NCI-H2196 (cell line): ENCODE results near the gene SFTPA2.
"Not testable (repeated sequence)": the region's sequence is repeated elsewhere in the genome, so short reads cannot be mapped to it uniquely, and the experiment has no call there.

Source experiments
- DNase-seq: peaks from one replicate; lab custom pipeline; 2025; ENCODE audit not compliant: unreplicated experiment; lab: John Stamatoyannopoulos, UW

The SFTPA2 gene

DNA sequence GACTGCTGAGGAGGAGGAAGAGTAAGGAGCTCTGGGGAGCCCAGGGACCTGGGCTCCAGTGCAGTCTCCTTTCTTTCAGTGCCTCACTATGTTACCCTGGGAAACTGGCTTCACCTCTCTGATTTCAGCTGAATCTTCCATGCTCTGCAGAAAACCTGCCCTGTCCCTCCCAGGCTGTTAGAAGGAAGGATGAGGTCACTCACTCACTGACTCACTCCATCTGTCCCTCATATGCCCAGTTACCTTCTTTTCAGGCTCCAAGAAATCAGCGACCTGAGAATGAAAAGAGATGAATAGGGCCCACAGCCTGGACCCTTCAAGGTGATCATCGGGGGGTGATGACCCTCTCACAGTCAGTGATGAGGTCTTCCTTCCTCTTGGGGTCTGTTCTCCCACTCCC, 481 bp downstream of the SFTPA2 start:
- DNase-seq = no peak

DNA sequence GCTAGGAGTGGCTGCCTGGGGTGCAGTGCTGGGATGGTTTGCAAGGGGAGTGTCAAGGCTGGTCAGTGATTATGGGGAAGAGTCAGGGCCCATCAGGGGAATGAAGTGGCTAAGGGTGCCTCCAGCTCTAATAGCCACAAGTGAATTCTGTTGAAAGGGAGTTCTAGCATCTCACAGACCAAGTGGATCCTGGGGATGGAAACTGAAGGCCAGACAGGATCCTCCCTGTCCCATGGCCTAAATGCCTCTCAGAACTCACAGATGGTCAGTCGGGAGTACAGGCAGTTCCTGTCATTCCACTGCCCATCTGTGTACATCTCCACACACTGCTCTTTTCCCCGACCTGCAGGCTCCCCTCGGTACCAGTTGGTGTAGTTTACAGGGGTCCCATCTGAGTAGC, 3.2 kb downstream of the SFTPA2 start:
- DNase-seq = not testable (repeated sequence)

DNA sequence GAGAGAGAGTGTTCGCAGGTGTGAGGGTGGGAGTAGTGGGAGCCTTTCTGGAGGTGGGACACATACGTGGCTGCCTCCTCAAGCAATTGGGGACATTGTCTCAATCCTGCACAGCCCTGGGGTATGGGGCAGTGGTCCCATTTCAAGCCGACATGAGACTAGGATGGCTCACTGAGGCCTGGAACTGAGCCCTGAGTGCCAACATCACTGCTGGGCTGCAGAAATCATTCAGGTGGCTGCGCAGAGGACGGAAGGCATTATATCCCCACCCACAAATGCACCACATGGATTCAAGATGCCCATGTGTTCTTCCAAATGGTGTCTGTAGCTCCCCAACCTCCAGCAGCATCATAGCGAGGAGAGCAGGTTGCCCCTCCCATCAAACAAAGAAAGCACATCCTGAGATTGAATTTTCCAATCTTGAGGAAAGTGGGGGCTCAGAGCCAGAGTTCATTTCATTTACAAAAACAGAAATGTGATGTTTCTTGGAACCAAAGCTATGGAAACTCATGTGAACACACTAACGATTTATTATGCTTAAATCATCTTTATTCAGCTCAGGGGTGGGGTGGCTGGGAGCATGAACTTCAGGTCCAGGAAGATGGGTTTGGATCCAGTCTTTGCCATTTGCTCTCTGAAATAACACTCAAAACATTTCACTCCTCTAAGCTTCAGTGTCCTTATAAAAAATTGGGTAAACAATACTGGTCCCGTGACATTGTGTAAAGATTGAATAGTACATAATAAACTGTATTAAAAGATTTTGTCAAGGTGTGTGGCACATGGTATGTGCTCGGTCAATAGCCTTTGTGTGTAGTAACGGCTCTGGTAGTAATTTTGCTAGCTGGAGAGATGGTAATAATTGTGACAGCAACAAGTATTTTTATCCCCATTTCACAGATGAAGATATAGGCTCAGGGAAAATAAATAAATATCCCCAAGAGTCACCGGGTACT, 4.6 kb downstream of the SFTPA2 start:
- no peak for DNase-seq

DNA sequence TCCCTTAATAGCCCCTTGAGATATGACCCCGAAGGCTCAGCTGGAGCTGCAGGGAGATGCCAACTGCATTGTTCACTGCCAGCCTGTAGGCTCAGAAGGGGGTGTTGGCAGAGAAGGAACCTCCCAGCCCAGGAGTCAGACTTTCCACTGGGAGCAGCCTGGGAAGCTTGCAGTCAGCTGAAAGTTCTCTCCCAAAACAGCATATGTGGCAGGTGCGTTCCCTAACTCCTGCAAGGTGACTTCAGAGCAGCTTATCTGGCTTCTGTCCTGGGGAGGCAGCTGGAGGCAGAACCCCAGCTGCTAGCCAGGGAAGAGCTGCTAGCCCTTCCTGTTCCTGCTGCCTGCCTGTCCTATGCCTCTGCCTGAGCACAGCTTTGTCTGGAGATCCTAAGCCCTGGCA, 8.1 kb downstream of the SFTPA2 start:
- no peak for DNase-seq

DNA sequence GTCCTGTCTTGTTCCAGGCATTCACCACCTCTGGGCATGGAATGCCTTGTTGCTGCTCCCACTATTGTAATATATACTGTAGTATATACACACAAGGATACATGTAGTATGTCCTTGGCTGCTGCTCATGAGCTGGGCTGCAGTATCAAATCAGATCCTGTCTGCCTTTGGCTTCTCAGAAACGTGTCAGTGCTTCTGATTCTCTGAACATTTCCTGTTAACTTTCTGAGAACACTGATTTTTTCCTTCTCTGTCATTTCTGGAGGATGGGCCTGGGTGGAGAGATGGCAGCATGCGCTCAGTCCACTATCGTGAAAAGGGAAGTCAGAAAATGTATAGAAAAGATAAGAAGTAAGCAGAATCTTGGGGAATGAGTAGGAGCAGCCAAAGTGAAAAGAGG, 12.2 kb downstream of the SFTPA2 start:
- no peak for DNase-seq

DNA sequence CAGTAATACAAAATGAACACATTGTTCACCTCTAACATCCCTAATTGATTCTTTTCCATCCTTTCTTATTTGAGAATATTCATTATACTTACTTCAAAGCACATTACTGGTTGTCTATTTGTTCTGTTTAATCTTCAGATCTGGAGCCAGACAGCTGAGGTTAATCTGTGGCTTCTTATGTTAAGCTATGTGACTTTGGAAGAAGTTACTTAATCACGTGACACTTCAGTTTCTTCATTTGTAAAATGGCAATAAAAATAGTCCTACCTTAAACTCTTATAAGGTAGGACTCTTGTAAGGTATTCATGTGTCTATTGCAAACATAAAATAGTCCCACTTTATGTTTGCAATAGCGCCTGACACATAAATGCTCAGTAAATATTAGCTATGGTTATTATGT, 13.1 kb downstream of the SFTPA2 start:
- not testable (repeated sequence) for DNase-seq

DNA sequence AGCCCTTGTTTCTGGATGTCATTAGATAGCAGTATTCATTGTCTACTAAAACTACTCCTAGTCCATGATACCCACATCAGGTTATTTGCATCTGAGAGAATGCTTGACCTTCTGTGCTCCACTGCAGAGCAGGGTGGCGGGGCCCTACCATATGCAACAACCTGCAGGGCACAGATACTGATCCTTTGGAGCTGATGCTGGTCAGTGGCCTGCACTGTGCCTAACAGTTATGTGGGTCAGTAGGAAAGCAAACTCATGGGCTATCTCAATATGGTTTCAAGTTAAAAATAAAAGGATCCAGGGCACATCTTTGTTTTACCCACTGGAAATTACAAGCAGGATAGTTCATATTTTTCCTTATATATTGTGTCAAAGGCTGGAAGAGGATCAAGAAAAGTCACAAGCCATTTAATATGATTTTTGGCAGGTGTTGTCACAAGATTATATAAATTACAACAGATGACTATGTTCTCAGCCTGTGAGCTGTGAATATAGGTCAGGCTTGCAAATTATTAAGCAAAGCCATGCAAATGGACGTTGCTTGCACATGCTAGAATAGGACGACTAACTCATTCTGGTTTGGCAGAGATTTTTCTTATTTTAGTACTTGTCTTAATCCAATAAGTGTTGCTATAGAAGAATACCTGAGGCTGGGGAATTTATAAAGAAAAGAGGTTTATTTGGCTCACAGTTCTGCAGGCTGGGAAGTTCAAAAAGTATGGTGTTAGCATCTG, 15.1 kb downstream of the SFTPA2 start:
- DNase-seq = not testable (repeated sequence)

DNA sequence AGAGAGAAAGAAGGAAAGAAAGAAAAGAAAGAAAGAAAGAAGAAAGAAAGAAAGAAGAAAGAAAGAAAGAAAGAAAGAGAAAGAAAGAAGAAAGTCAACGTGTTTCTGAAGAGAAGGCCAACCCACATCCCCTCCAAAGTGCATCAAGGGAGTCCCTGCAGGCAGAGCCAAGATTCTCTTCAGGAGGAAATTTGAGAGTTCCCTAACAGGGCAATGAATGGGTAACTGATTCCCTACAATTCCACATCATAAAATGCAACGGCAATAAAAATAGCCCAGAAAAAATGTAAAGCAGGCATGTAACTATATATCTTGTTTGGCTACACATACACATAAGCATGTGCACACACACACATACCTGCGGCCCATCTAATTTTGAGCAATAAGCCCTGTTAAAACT, 15.8 kb downstream of the SFTPA2 start:
- not testable (repeated sequence) for DNase-seq

DNA sequence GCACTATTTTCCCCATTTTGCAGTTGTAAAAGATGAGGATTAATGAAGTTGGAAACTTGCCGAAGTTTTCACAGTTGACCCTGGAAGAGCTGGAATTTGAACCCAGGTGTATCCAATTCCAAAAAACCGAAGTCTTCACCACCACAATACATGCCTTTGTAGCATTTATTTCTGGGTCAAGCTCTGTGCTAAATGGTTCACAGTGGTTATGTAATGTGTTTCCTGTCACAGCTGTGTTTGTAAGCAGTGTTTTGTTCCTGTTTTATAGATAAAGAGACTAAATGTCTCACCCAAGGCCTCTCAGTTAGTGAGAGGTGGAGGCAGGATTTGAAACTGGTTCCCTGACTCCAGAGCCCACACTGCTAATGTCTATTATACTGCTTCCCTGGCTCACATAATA, 17.6 kb downstream of the SFTPA2 start:
- DNase-seq = no peak

DNA sequence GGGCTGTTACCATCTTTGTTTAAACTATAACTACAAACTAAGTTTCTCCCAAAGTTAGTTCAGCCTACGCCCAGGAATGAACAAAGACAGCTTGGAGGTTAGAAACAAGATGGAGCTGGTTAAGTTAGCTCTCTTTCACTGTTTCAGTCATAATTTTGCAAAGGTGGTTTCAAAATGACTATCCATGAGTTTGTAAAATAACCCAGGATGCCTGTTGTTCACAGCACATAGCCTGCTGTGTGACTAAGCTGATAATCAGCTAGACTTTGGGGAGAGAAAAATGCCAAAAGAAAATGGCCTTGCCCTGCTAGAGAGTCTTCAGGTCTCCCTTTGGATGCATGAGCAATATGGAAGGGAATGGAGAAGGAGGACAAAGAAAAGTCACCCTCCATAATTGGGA, 19.3 kb downstream of the SFTPA2 start:
- DNase-seq = not testable (repeated sequence)

DNA sequence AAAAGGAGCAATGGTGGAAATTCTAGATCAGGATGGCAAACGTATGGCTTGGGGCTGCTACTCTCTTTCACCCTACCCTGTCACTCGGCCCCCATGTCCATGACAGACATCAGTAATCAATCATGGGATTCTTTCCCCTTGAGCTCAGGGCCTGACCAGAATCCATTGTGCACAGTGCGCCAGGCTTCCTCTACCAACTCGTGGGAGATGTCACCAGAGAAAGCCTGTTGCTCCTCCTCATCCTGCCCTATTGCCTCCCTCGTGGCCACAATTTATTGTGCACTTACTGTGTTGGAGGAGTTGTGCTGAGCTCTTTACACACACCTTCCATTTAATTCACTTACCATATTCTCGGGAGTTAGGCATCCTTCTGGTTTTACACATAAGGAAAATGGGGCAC, 21.9 kb downstream of the SFTPA2 start:
- DNase-seq = not testable (repeated sequence)

DNA sequence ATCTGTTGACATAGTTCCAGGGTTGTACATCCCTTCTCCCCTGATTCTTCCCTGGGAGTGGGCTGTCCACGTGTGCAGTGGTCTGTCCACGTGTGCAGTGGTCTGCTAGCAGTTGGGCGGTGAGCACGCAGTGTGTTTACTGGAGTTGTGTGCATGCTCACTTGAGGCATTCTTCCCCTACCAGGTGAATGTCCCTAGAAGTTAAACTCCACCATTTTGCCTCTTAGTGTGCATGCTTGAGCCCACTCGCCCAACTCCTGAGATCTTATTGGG, 26.4 kb downstream of the SFTPA2 start:
- not testable (repeated sequence) for DNase-seq

DNA sequence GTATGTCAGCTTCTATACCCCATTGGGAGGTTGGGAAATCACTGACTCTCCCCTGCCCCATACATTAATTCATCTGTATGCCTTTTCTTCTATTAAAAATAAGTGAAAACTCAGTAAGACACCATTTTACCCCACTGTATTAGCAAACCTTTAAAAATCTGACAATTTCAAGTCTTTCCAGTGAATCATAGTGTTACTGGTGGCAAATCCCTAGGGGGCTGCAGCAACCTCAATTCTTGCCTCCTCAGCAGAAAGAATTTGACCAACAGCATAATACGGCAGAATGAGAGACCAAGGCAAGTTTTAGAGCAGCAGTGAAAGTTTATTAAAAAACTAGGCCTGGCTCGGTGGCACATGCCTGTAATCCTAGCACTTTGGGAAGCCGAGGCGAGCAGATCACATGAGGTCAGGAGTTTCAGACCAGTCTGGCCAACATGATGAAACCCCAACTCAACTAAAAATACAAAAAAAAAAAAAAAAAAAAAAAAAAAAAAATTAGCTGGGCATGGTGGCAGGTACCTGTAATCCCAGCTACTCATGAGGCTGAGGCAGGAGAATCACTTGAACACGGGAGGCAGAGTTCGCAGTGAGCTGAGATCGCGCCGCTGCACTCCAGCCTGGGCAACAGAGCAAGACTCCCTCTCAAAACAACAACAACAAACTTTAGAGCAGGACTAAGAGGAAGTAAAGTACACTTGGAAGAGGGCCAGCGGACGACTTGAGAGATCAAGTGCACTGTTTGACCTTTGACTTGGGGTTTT, 26.9 kb downstream of the SFTPA2 start:
- not testable (repeated sequence) for DNase-seq

DNA sequence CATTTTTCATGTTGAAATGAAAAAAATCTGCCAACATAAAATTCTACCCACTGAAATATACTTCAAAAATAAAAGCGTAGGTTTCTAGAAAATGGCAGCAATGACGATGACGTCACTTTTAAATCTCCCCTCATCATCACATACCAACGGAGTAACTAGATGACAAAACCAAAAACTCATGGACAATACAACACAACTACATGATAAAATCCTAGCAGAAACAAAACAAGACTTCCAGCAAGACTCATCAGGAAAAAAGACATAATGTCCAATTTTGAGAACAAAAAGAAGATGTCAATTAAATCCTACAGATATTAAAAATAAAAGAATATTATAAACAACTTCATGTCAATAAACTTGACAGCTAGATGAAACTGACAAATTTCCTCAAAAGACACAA, 31.9 kb downstream of the SFTPA2 start:
- not testable (repeated sequence) for DNase-seq

DNA sequence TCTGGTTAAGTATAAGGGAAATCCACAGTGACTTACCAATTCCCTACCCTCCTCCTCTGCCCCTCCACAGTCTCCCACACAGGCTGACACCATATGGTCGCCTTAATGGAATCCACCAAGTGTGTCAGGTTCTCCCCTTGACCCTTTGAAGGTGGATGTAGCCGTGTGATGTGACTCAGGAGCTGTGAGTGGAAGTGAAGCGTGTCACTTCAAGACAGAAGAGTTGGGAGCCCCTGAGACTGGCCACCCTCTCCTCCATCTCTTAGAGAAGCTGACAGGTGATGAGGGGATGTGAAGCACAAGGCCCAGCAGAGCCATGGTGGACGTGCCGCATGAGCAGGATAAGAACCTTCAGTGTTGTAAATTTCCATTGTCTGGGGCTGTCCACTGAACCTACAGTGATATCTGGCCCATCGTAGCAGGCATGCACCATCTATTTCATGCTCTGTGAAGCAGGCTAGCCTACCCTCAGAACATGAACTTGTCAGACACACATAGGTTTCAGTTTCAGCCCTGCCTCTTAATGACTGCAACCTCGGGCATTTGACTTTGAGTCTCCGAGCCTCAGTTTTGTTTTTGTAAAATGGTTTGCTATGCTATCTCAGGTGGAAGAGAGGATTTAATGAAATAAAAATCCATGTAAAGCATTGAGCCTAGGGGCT, 35.0 kb downstream of the SFTPA2 start:
- not testable (repeated sequence) for DNase-seq

DNA sequence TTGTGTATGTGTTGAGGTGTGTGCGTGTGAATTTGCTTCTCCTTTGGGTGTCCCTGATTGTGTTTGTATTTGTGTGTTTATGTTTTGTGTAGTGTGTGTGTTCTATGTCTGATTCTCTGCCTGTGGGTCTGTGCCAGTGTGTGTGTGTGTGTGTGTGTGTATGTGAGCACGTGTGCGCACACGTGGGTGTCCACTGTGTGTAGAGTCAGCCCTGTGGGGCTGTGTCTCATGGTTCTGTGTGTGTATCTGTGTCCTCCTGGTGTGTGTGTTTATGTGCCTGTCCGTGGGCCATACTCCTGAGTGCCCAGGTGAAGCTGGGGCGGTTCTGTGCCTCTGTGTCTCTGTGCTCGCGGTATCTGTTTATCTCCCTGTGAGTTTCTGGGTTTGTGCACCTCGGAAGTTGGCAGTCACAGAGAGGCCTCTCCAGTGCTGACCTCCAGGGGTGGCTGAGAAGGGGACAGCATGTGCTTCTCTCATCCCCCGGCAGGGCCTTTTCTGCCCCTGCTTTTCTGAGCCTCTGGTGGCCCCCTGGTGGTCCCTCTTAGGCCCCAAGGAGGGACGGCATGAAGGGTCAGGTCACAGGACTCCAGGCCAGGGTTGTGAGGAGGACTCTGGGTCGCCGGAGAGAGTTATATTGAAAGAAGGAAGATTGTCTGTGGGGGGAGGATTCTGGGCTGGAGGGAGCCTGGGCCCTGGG, 36.9 kb downstream of the SFTPA2 start:
- not testable (repeated sequence) for DNase-seq

DNA sequence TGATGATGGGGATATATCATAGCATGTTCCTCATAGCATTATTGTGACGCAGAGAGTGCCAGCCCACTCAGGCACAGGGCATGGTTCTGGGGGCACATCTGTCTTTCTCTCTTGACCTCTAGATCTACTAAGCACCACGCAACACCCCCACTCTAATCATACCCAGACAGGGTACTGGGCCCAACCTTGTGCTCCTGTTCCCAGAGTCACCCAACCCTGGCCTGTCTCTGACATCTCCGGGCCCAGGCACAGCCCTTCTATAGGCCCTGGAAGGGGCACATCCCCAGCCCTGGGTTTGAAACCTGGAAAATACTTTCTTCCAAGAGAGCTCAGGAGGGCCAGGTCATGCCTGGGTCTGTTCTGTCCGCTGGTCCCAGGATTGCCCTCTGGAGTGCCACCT, 37.7 kb downstream of the SFTPA2 start:
- not testable (repeated sequence) for DNase-seq

DNA sequence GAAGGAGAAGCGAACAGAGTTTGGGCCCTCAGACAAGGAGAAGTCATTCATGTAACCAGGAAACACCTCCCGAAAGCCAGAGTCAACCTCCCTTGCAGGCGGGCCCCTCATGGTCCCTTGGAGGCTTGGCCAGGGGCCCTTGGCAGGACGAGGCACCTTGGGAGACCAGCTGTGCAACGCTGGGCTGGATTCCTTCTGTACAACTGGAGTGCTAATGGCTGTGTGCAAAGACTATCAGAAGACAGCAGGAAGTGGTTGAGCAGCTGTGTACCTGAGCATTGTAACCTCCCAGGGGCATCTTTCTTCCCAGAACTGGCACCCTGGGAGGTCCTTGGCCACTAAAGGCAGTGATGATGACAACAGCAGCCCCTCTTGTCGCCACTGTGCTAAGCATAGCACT, 38.5 kb downstream of the SFTPA2 start:
- not testable (repeated sequence) for DNase-seq

DNA sequence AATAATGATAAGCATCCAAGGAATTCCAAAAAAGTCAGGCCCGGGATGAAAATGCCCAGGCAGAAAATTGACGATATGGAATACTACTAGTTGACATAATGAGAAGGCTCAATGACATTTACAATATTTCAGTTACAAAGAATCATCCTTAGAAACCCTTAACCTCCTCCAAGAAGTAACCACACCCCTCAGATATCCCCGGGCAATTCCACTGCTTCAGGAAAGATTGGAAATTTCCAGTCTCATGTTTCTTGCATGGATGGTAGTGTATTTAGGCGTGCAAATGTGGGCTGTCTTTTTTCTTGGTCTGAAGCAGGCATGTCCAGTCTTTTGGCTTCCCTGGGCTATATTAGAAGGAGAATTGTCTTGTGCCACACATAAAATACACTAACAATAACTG, 42.6 kb downstream of the SFTPA2 start:
- DNase-seq = not testable (repeated sequence)

DNA sequence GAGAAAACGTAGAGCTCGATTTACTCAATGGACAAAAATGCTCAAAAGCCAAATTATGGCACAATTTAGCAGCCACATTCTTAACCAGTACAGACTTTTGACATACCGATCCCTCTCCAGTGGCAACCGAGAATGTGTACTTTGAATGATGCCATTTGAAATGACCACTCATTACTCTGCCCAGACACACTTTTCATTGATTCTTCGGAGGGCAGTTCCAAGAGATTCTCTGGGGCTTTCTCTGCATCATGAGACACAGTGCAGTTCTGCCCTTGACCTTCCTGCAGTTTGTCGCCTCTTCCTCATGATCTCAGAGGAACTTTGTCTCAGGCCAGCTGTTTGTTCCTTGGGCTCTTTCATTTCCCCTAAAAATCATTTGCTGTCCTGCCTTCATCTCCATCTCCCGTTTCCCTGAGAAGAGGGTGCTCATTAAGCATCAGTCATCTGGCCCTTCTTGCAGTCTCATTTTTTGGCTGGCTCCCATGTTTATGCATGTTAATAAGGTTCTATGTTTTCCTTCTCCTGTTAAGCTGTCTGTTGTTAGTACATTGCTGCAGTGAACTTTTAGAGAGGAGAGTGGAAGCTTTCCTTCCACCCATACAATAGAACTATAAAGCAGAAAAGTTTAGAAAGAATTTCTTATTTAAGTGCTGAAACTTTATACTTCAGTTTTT, 43.5 kb downstream of the SFTPA2 start:
- DNase-seq = not testable (repeated sequence)
